ENCODE results near the gene YBEY.

DNA sequence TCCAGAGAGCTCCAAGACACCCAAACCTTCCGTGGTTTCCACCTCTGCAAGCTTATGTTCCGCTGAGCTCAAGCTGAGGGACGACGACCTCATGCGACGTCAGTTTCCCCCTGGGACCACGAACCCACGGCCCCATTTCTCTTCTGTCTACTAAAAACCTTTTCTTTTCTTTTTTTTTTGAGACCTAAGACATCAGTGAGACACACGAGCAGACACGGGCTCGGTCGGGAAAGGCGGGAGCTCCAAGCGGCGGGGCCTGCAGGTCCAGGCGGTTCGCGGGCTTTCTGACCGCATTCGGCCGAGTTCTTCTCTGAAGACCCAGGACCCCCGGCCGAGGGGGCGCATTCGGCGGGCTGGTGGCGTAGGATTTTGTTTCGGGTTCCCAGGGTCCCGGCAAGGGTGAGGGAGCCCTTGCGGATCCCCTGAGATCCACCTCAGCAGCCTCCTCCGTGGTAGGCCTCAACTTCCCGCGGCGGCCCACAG, 37.1 kb downstream of the YBEY start:
- TF ChIP-seq, protein P1, sequence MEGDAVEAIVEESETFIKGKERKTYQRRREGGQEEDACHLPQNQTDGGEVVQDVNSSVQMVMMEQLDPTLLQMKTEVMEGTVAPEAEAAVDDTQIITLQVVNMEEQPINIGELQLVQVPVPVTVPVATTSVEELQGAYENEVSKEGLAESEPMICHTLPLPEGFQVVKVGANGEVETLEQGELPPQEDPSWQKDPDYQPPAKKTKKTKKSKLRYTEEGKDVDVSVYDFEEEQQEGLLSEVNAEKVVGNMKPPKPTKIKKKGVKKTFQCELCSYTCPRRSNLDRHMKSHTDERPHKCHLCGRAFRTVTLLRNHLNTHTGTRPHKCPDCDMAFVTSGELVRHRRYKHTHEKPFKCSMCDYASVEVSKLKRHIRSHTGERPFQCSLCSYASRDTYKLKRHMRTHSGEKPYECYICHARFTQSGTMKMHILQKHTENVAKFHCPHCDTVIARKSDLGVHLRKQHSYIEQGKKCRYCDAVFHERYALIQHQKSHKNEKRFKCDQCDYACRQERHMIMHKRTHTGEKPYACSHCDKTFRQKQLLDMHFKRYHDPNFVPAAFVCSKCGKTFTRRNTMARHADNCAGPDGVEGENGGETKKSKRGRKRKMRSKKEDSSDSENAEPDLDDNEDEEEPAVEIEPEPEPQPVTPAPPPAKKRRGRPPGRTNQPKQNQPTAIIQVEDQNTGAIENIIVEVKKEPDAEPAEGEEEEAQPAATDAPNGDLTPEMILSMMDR (IDR thresholded peaks at IDR 0.05): no peak
- TF ChIP-seq ZFX (IDR thresholded peaks at IDR 0.05; ENCODE audit: borderline replicate concordance): no peak
